ENCODE measurements around the gene APOC3. TPM values are rescaled to one million over a fixed set of nuclear protein-coding genes. Genes with fewer than 3 reads are reported as not detected.

The APOC3 gene
- total RNA-seq, 1 experiment from 2014 or later = not detected

DNA sequence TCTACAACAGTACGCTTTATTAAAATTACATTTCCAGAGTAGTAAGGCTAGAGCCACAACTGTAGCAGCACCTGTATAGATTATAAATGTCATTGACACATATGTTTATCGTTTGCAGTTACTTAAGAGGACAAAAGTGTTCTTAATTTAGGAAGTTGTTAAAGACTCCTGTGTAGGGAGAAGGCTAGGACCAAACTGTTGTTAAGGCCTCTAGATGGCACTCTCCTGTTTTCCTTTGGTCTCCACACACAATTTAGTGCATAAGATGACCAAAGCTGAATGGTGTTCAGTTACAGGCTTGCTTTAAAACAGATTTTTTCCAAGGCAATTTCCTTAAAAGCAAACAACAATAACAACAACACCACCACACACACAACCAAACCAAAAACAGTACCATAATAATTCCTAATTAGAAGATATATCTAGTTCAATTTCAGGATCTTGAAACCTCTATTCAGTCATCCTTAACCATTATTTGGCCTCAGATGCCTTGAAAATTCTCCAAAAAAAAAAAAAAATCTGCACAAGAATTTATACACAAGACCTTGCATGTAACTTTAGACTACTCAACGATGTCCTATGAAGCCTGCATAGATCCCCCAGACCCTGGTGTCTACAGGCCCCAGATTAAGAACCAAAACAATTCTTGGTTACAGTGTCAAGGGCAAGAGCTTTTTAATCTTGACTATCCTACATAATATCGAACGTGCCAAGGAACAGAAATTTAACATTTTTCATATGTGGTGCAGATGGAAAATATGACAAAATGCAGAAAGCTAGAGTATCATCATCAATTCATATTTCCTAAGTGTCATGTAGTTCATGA lies 50.3 kb downstream of the APOC3 start:
- Histone ChIP-seq H4K20me1 (ENCODE audit: control insufficient read depth, insufficient read depth, insufficient read length) (no peaks in the 10 kb centered on the region), H3K9ac (ENCODE audit: extremely low read depth, insufficient read length, low read length) (no peak overlapping the region), H2BK12ac (ENCODE audit: insufficient read length, low read depth, low read length) (no peak overlapping the region), H3K79me1 (ENCODE audit: insufficient read depth, low read depth, low read length, poor library complexity, severe bottlenecking) (no peaks in the 10 kb centered on the region), H3K4me2 (ENCODE audit: insufficient read depth, insufficient read length, low read length) (no peak overlapping the region), H2AK5ac (ENCODE audit: insufficient read length, low read length) (no peak overlapping the region), H3K4me1 (ENCODE audit: insufficient read depth, low read length) (no peaks in the 10 kb centered on the region), H2BK15ac (ENCODE audit: low read depth, low read length) (no peak overlapping the region), H2BK120ac (ENCODE audit: low read depth, low read length, poor library complexity, severe bottlenecking) (no peak overlapping the region), H3T11ph (ENCODE audit: low read length) (no peak overlapping the region), H3K18ac (ENCODE audit: insufficient read length, low read depth, low read length) (no peak overlapping the region), H4K8ac (replicated peaks; ENCODE audit: insufficient read length, low read depth, low read length) (no peak overlapping the region), H3K14ac (ENCODE audit: insufficient read depth, low read length) (no peak overlapping the region), H4K91ac (ENCODE audit: insufficient read length, low read depth, low read length) (no peak overlapping the region), H2AFZ (ENCODE audit: low read length) (no peak overlapping the region), H3K23ac (ENCODE audit: insufficient read length, low read depth, low read length) (no peak overlapping the region), H2BK5ac (ENCODE audit: insufficient read length, low read length) (no peak overlapping the region), H3K27me3 (ENCODE audit: insufficient read depth, low read length) (no peaks in the 10 kb centered on the region), H3K23me2 (ENCODE audit: insufficient read length, low read depth, low read length, poor library complexity, severe bottlenecking) (no peaks in the 10 kb centered on the region), H3K4ac (ENCODE audit: low read depth, low read length) (no peak overlapping the region), H2BK20ac (ENCODE audit: low read depth, low read length, poor library complexity, severe bottlenecking) (no peak overlapping the region), H4K5ac (ENCODE audit: insufficient read length, low read depth, low read length) (no peak overlapping the region), H3K9me3 (ENCODE audit: control insufficient read depth, low read depth, low read length) (no peaks in the 10 kb centered on the region), H3K79me2 (ENCODE audit: insufficient read depth, low read length) (no peaks in the 10 kb centered on the region), H3K56ac (ENCODE audit: insufficient read length, low read depth, low read length) (no peak overlapping the region), H3K27ac (ENCODE audit: insufficient read length, low read depth, low read length) (no peak overlapping the region)
- no CpG with 5 or more reads among the region's 5 CpGs for WGBS (ENCODE audit: extremely low coverage, insufficient read length, low lambda C conversion rate)
- 0 out of 4 replicates have a peak, but pooled peaks cover 0 to 4% of the 10 kb centered on the region in 2 experiments for H3K4me1 Mint-ChIP-seq
- no peaks in the 10 kb centered on the region for H3K27me3 Mint-ChIP-seq (ENCODE audit: low read depth)
- H3K9me3 Mint-ChIP-seq = no peaks in the 10 kb centered on the region
- DNase-seq = no peak
- no peak overlapping the region for H3K4me3 Mint-ChIP-seq
- peaks cover 1 to 18% (median 5%) of the 10 kb centered on the region in 3 experiments for H3K36me3 Mint-ChIP-seq (ENCODE audit: insufficient read depth in 1 of 3, low read depth in 3 of 3)
- no peak overlapping the region; a peak in 1 of 7 replicates for H3K27ac Mint-ChIP-seq
- TF ChIP-seq, protein P1, sequence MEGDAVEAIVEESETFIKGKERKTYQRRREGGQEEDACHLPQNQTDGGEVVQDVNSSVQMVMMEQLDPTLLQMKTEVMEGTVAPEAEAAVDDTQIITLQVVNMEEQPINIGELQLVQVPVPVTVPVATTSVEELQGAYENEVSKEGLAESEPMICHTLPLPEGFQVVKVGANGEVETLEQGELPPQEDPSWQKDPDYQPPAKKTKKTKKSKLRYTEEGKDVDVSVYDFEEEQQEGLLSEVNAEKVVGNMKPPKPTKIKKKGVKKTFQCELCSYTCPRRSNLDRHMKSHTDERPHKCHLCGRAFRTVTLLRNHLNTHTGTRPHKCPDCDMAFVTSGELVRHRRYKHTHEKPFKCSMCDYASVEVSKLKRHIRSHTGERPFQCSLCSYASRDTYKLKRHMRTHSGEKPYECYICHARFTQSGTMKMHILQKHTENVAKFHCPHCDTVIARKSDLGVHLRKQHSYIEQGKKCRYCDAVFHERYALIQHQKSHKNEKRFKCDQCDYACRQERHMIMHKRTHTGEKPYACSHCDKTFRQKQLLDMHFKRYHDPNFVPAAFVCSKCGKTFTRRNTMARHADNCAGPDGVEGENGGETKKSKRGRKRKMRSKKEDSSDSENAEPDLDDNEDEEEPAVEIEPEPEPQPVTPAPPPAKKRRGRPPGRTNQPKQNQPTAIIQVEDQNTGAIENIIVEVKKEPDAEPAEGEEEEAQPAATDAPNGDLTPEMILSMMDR (conservative IDR thresholded peaks at IDR 0.05) = peak; percentile 79
